NCI-H526 (cell line): ENCODE results near the gene XIAP.

Source experiments
- DNase-seq, 2 experiments: peaks; one replicate each; lab custom pipeline; 2025; lab: John Stamatoyannopoulos, UW

The XIAP gene

GRCh38 chrX:123960956-123961267, 101.1 kb downstream of the XIAP start:
- peak in 1 of 2 experiments; percentile 47 for DNase-seq

- peak; percentile 80 to 91 for DNase-seq
These were observed 101.6 kb downstream of the XIAP start, which contains the start of gene STAG2 for GRCh38 chrX:123961268-123962005. Gene STAG2 (plus strand): TSS chrX:123961706. CDS start chrX:124022628, 60,922 bp downstream.

DNA sequence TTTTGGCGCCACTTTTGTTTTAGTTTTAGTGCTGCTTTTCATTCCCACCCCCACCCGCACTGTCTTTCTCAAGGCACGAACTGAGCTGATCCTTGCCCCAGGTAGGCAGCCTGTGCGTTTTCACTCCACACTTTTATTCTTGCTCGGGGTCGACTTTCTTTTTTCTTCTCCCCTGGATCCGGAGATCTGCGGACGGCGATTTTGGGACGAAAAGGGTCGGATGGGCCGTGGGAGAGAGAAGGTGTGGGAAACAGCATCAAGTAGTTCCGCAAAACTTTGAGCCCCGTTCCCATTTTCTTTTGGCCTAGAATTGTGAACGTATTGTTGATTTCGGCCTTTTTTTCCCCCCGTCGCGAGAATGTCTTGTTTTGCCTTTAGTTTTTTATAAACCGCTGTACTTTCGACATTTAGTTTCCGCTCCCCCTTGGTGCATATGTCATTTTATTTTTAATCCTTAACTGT, 102.2 kb downstream of the XIAP start:
- DNase-seq = no peak

DNA sequence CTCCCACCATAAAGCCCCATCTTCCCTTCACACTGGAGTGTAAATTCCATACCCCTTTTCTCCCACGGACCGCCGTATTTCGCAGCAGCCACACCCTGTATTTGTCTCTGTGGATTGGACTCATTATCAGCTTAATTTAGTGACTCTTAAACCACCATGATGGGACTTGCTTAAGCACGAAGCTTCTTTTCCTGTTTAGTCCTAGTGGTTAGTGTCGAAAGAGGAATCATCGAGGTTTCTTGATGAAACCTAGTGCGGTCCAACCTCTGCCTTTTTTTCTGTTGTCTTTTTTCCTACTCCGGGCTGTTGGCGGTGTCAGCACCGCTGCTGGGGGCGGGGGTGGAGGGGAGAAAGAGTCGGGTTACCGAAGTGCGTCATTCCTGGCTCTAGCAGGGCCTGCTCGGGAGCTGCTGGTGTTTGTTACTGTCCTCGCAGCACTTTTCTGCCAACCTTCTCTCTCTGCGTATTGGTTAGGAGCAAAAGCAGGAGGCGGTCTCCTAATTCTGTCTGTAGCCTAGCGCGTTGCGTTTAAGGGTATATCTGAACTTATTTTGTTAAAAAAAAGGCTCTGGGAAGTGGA, 103.0 kb downstream of the XIAP start:
- peak; percentile 85 to 94 for DNase-seq
